GM12873 (cell line): ENCODE results near the gene KRTAP11-1.

Experiments used
- CTCF ChIP-seq: IDR thresholded peaks from 2 replicates; pipeline ENCODE4 v1.5.1; 2012; ENCODE audit warnings: low read depth, mild to moderate bottlenecking, moderate library complexity, low read length, control low read depth; ENCODE audit not compliant: insufficient read depth; ENCODE audit errors: missing control alignments

Gene KRTAP11-1

DNA sequence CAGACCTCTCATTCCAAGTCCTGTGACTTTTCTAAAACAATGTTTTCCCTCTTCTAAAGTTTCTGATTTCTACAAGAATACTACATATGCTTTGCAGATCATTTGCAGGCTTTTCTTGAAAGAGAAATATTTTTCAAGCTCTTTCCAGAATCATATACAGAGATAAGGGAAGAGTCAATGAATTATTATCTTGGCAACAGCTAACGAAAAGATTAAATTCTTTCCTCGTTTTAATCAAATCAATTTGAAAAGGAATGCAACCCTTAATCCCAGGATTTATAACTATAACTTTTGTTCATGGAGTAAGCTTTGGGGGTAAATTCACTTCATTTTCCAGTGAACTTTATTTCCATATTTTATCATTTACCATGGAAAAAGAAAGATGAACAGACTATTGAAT lies 6.9 kb downstream of the KRTAP11-1 start:
- TF ChIP-seq CTCF = no peak

DNA sequence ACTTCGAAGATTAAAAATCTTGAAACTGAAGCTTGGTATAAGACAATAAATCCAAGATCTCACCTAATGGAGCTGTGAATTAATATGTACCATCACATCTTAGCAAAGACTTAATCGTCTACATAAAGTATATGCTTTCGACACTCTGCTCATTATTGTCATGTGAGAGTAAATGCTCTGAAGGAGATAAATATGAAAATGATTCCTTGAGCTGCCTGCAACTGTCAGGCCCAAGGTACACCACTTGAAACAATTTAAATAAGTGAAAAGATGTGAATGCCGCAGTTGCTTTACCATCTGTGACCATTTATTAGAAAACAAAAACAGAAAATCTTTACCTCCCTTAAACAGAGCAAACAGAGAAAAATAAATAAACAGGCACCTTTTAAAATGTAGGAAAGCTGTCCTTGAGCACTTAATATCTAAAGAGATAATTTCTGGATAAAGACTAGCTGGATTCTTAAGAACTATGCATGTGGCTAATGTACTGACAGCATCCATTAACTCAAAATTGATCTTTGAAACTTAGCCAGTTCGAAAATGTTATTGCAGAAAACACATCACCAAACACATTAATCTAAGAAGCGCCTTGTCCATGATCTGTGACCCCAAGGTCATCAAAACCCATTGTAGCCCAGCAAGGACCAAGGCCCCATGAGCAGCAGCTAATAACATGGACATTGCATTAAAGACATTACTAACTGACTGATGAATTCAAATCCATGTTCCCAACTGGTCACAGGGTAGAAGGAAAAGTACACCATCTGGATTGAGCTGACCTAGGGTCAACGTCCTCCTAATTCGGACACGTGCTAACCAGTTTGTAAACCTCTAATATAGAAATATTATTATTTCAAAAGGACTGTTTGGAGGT lies 33.5 kb downstream of the KRTAP11-1 start:
- no peak for TF ChIP-seq CTCF

GRCh38 chr21:30842990-30843389 lies 38.4 kb downstream of the KRTAP11-1 start:
- TF ChIP-seq CTCF = peak; percentile 18

- TF ChIP-seq CTCF = peak; percentile 67
Observed at GRCh38 chr21:30839304-30839703, 42.1 kb downstream of the KRTAP11-1 start.

GRCh38 chr21:30838536-30838935 lies 42.8 kb downstream of the KRTAP11-1 start:
- no peak for TF ChIP-seq CTCF

DNA sequence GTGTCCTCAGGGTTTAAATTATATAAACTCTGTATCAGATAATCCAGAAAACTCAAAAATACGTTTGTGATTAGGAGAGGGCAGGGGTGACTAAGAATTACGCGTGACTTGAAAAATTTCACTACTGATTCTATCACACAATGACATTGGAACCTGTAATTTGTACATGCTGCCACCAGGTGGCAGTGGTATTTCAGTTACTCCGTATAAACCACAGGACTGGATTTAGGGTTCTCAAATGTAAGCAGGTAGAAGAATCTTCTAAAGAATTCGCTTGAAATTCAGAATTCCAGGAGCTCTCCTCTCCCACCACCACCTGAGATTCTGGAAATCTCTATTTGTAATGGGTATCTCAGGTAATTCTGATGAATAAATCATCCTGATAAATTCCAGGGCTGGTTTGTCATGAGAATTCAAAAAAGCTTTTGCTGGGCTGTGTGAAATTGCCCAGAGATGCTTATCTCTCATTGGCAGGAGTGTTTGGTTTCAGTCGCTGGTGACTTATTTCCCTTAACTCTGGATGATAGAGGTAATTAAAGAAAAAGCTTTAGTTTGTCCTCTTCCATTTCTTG lies 50.1 kb downstream of the KRTAP11-1 start:
- peak; percentile 64 for TF ChIP-seq CTCF
